Superior temporal gyrus (tissue), 1 donor: ENCODE results near the gene CST7.
"Not testable (repeated sequence)": the region's sequence is repeated elsewhere in the genome, so short reads cannot be mapped to it uniquely, and the experiment has no call there.

Experiments used
- DNase-seq: peaks from one replicate; pipeline ENCODE4 v3.0.0-alpha.2; 2016; ENCODE audit errors: extremely low spot score

The CST7 gene

GRCh38 chr20:24929867-24930723, 19.0 kb upstream of the CST7 start:
- DNase-seq: not testable (repeated sequence)

DNA sequence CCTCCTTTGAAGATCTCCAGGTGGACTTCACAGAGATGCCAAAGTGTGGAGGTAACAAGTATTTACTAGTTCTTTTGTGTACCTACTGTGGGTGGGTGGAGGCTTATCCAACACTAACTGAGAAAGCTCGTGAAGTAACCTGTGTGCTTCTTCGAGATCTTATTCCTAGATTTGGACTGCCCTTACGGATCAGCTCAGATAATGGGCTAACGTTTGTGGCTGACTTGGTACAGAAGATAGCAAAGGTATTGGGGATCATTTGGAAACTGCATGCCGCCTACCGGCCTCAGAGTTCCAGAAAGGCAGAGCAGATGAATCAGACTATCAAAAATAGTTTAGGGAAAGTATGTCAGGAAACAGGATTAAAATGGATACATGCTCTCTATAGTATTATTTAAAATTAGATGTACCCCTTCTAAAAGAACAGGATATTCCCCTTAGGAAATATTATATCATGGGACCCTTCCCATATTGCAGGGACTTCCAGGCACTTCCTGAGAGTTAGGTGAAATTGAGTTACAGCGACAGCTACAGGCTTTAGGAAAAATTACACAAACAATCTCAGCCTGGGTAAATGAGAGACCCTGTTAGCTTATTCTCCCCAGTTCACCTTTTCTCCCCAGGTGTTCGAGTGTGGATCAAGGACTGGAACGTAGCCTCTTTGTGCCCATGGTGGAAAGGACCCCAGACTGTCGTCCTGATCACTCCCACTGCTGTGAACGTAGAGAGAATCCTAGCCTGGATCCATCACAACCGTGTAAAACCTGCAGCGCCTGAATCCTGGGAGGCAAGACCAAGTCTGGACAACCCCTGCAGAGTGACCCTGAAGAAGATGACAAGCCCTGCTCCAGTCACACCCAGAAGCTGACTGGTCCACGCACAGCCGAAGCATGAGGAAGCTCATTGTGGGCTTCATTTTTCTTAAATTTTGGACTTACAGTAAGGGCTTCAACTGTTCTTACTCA, 18.1 kb upstream of the CST7 start:
- DNase-seq: not testable (repeated sequence)

- not testable (repeated sequence) for DNase-seq
Observed at GRCh38 chr20:24931893-24932292, 17.2 kb upstream of the CST7 start.

GRCh38 chr20:24933266-24933908, 15.7 kb upstream of the CST7 start:
- DNase-seq: no peak

- no peak for DNase-seq
Observed at GRCh38 chr20:24934101-24934661, 14.9 kb upstream of the CST7 start.

GRCh38 chr20:24934716-24935115, 14.4 kb upstream of the CST7 start:
- no peak for DNase-seq

GRCh38 chr20:24935140-24935539, 13.9 kb upstream of the CST7 start:
- no peak for DNase-seq

- no peak for DNase-seq
Observed at GRCh38 chr20:24935766-24936525, 13.1 kb upstream of the CST7 start.

- DNase-seq: no peak
Observed at GRCh38 chr20:24936526-24937407, 12.3 kb upstream of the CST7 start.

GRCh38 chr20:24937579-24937978, 11.5 kb upstream of the CST7 start:
- no peak for DNase-seq

DNA sequence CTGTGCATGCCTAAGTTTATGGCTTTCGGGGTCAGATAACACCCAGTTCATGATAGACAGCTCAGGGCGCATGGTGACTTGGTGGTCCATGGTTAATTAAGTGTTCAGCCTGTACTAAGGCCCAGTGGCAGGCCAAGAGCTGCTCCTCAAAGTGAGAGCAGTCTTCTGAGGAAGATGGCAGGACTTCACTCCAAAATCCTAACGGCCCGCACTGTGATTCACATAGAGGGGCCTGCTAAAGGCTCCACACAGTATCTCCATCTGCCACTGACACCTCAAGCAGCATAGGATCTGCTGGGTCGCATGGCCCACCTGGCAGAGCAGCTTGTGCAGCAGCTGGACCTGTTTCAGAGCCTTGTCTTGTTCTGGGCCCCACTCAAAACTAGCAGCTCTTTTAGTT, 10.6 kb upstream of the CST7 start:
- no peak for DNase-seq

DNA sequence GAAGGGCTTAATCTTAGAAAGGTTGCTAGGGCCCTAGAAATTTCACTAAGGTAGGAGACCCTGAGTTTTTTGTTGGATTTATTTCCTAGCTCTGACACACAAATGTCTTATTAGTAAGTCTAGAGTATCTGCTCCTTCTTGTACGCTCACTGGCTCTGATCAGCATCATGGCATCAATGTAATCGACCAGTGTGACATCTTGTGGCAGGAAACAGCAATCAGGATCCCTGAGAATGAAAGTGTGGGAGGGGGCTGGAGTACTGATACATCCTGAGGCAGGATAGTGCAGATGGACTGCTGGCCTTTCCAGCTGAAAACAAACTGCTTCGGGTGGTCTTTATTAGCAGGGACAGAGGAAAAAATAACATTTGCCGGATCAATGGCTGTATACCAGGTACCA, 10.0 kb upstream of the CST7 start:
- no peak for DNase-seq

- no peak for DNase-seq
Observed at GRCh38 chr20:24942679-24943078, 6.4 kb upstream of the CST7 start.

- DNase-seq: no peak
Observed at GRCh38 chr20:24943196-24943595, 5.9 kb upstream of the CST7 start.

GRCh38 chr20:24943731-24944130, 5.3 kb upstream of the CST7 start:
- DNase-seq: no peak

- DNase-seq: not testable (repeated sequence)
Observed at GRCh38 chr20:24946376-24946775, 2.7 kb upstream of the CST7 start.

GRCh38 chr20:24948396-24948938, 602 bp upstream of the CST7 start:
- not testable (repeated sequence) for DNase-seq

- DNase-seq: no peak
Observed at GRCh38 chr20:24949756-24950127, 673 bp downstream of the CST7 start.

DNA sequence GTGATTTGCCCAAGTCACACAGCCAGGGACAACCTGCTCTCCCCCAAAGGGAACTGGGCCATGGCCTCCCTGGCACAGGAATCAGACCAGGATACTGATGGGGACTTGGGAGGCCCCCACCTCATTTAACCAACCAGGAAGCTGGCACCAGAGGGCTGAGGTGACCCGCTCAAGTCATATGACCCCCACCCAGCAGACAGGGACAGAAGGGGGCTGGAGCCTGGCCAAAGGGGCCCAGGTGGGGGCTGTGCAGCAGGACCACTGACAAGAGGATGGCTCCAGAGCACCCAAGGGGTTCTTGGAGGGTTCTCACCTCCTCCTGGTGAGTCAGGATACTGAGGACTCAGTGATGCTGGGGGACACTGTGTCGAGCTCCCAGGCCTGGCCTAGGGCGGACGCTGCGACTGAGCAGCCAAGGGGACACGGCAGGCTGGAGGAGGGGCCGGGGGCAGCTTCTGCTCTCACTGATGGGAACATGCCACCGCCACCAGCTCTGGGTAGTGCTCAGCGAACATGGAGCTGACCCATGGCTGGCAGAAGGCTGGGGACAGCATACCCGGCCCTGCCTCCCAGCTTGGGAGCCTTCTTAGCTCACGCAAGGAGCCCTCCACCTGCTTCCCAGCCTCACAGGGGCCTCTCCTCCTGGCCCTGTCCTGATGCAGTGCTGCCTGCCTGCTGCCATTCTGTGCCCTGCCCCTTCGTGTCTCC, 1.2 kb downstream of the CST7 start:
- DNase-seq: no peak
